ENCODE results near the gene UNC79. TPM values are rescaled to one million over a fixed set of nuclear protein-coding genes. Genes with fewer than 3 reads are reported as not detected.
A peak's percentile ranks its signal among the peaks of the same experiment; 100 is the strongest.

The UNC79 gene
- total and polyA plus RNA-seq, 9 donors, result 0.04 to 1.1 (median 0.15) TPM

DNA sequence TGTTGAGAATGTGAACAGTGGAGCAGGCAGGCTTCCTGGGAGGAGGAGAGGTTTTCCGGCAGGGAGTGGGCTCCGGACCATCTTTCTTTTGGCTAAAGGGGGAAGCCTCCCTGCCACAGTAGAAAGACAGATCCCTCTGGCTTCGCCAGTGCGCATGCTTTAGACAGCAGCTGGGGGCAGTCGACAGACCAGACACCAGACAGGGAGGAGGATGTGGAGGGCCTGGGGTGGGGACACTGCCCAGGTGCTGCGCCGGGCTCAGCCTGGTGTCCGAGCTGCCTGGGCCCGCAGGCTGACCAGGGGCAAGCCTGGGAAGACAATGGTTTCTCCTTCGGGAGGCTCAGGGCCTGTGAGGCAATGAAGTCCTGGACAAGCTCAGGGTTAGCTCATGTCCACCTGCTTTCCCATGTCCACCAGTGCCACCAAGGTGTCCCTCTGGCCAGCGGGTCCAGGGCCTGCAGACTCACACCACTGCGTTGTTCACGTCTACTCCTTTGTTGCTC lies 290.3 kb downstream of the UNC79 start:
- no peaks in the 10 kb centered on the region for H3K9me3 ChIP-seq

DNA sequence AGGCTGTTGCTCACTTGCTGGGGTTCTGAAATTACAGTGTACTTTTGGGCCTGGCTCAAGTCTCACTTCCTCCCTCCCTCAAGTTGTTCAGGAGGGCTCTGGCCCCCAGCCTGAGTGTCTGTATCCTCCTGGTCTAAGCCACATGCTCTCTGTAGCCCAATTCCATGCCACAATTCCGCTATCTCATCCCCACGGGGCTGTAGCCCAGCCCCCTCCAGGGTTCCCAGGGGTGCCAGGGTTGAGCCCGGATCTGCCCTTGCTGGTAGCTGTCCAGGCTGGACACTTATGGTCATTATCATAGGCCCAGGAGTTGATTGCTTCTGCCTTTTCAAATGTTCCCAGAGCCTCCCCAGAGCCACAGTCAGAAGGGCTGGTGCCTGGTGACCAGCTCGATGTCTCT lies 292.3 kb downstream of the UNC79 start:
- peak in 1 of 5 donors; percentile 12 for DNase-seq
- no peaks in the 10 kb centered on the region for H3K9me3 ChIP-seq
- WGBS, 3 donors, result 76 to 91% (median 86%) methylated on average over 4 of the region's 4 CpGs
- H3K4me1 ChIP-seq (ENCODE audit: insufficient read depth), result no peaks in the 10 kb centered on the region
- no peaks in the 10 kb centered on the region for H3K27me3 ChIP-seq
- no peaks in the 10 kb centered on the region for H3K36me3 ChIP-seq
- intact Hi-C loops (cut with DNase I), result no loop called here
- H3K27ac ChIP-seq, result no peak overlapping the region
- no peak overlapping the region for H3K4me3 ChIP-seq
- TF ChIP-seq POLR2A (IDR thresholded peaks at IDR 0.05) (no peak), EP300 (IDR thresholded peaks at IDR 0.05) (no peak)
- TF ChIP-seq, protein P1, sequence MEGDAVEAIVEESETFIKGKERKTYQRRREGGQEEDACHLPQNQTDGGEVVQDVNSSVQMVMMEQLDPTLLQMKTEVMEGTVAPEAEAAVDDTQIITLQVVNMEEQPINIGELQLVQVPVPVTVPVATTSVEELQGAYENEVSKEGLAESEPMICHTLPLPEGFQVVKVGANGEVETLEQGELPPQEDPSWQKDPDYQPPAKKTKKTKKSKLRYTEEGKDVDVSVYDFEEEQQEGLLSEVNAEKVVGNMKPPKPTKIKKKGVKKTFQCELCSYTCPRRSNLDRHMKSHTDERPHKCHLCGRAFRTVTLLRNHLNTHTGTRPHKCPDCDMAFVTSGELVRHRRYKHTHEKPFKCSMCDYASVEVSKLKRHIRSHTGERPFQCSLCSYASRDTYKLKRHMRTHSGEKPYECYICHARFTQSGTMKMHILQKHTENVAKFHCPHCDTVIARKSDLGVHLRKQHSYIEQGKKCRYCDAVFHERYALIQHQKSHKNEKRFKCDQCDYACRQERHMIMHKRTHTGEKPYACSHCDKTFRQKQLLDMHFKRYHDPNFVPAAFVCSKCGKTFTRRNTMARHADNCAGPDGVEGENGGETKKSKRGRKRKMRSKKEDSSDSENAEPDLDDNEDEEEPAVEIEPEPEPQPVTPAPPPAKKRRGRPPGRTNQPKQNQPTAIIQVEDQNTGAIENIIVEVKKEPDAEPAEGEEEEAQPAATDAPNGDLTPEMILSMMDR (IDR thresholded peaks at IDR 0.05), result no peak

More for the DNA sequence above, 290.3 kb downstream of the UNC79 start:
- H3K27me3 ChIP-seq, result no peaks in the 10 kb centered on the region
- intact Hi-C loops (cut with DNase I), result no loop called here
- no peak overlapping the region for H3K4me3 ChIP-seq
- H3K4me1 ChIP-seq (ENCODE audit: insufficient read depth), result no peaks in the 10 kb centered on the region
- TF ChIP-seq EP300 (IDR thresholded peaks at IDR 0.05) (no peak), POLR2A (IDR thresholded peaks at IDR 0.05) (no peak)
- TF ChIP-seq, protein P1 (IDR thresholded peaks at IDR 0.05), result no peak
- 86 to 94% (median 90%) methylated on average over 12 to 13 of the region's 13 CpGs for WGBS, 3 donors
- no peaks in the 10 kb centered on the region for H3K36me3 ChIP-seq
- DNase-seq, result no peak
- no peak overlapping the region for H3K27ac ChIP-seq

DNA sequence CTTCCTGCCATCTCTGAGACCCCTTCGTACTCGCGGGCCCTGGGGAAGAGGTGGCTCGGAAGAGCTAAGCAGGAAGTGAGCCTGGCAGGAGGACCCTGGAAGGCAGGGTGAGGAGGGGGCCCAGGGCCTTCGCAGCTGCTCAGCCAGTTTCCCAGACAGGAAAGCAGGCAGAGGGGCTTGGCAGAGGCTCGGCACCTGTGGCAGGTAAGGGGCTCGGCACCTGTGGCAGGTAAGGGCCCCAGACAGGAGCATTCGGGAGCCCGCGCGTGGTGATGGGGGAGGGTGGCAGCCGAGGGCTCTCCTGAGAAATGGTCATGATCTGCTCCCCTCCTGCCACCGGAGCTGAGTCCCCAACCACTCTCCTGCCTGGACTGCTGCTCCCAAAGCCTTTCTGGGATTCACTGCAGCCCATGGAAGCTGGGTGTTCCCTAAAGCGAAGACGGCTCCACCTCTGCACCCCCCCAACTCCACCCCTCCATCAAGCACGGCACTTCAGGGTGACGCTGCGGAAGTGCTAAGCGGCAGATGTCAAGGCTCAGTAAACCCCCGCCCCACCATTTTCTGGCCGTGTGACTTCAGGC lies 294.4 kb downstream of the UNC79 start:
- no peak overlapping the region for H3K27ac ChIP-seq
- no peaks in the 10 kb centered on the region for H3K27me3 ChIP-seq
- no peaks in the 10 kb centered on the region for H3K36me3 ChIP-seq
- peak in 1 of 5 donors; percentile 15 for DNase-seq
- H3K9me3 ChIP-seq, result no peaks in the 10 kb centered on the region
- H3K4me3 ChIP-seq, result no peak overlapping the region
- H3K4me1 ChIP-seq (ENCODE audit: insufficient read depth), result no peaks in the 10 kb centered on the region
- TF ChIP-seq, protein P1 (IDR thresholded peaks at IDR 0.05), result no peak
- no peak for TF ChIP-seq EP300 (IDR thresholded peaks at IDR 0.05)
- TF ChIP-seq POLR2A (IDR thresholded peaks at IDR 0.05), result no peak
- intact Hi-C loops (cut with DNase I), result no loop called here
- WGBS, 3 donors, result 80 to 86% (median 80%) methylated on average over 21 of the region's 21 CpGs

DNA sequence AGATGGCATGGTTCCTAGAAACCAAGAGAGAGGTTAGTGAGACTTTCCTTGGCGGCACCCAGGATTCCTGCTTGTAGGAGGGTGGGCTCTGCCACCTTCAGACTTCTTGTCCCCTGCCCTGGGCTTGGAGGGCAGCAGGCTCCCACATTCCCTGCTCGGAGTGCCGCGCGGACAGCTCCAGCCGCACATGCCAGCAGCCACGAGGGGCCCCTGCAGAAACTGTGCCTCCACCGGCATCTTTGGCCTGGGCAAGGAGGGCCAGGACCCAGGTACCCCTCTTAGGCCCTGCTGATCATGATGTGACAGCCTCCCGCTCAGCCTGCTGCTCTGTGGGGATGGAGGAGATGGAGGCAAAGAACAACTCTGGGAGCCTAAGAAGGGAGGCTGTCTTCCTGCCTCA lies 295.3 kb downstream of the UNC79 start:
- H3K27me3 ChIP-seq, result no peaks in the 10 kb centered on the region
- H3K9me3 ChIP-seq, result no peaks in the 10 kb centered on the region
- TF ChIP-seq, protein P1 (IDR thresholded peaks at IDR 0.05), result no peak
- TF ChIP-seq EP300 (IDR thresholded peaks at IDR 0.05), result no peak
- TF ChIP-seq POLR2A (IDR thresholded peaks at IDR 0.05), result no peak
- intact Hi-C loops (cut with DNase I), result no loop called here
- H3K4me3 ChIP-seq, result no peak overlapping the region
- H3K36me3 ChIP-seq, result no peaks in the 10 kb centered on the region
- peak in 1 of 5 donors; percentile 13 for DNase-seq
- no peaks in the 10 kb centered on the region for H3K4me1 ChIP-seq (ENCODE audit: insufficient read depth)
- WGBS, 3 donors, result 85 to 93% (median 90%) methylated on average over 9 of the region's 9 CpGs
- no peak overlapping the region for H3K27ac ChIP-seq

All from ovary (tissue), 9 donors.